Fibroblast of lung (primary cell): ENCODE measurements around the gene NEO1.

ENCODE experiments used
- CTCF ChIP-seq, 2 donors: IDR thresholded peaks in 1 of 2; conservative IDR thresholded peaks in 1 of 2; 1 replicate in 1 of 2; 2 replicates in 1 of 2; pipeline ENCODE4 v1.5.1; 2011 to 2012; ENCODE audit warnings: low read length in 2 of 2, control low read depth in 1 of 2, inconsistent platforms in 1 of 2, low read depth in 1 of 2, mild to moderate bottlenecking in 1 of 2
- EZH2 ChIP-seq: IDR thresholded peaks from 2 replicates; pipeline ENCODE4 v1.5.1; 2012; ENCODE audit warnings: low read length, control low read depth, mild to moderate bottlenecking; ENCODE audit errors: missing control alignments

GRCh38 chr15:73308305-73308704, 256.0 kb downstream of the NEO1 start:
- TF ChIP-seq CTCF (conservative IDR thresholded peaks at IDR 0.05 in 1 of 2, IDR thresholded peaks at IDR 0.05 in 1 of 2; ENCODE audit: low read depth in 1 of 2, low read length in 2 of 2) (no peak), EZH2 (no peak)
